K562 (cell line): ENCODE data around the gene KIT. TPM values are rescaled to one million over a fixed set of nuclear protein-coding genes. Genes with fewer than 3 reads are reported as not detected.

Experiments
- ATAC-seq: fragments of 200-7000 bp; cut with Tn5 transposase; 3 replicates; pipeline ENCODE4 v1.9.1; 2020; ENCODE audit warnings: moderate library complexity
- BruUV-seq: library from RNA; stranded (reverse); fragments of 400-500 nt; replicated peaks from 2 replicates; lab custom pipeline; 2021; lab: Mats Ljungman, UMichigan
- CTCF ChIA-PET: fragments of 300-600 bp; formaldehyde crosslinking; extraction: SDS; loops from one replicate; lab custom pipeline; 2021; ENCODE audit warnings: low intra/inter-chr PET ratio; lab: Yijun Ruan, JAX
- POLR2A ChIA-PET: fragments of 300-600, 350-650 bp; sonication (Branson Sonifier 250); formaldehyde crosslinking; extraction: SDS; loops from one replicate; lab custom pipeline; 2021; ENCODE audit warnings: antibody characterized with exemption, inconsistent platforms; lab: Yijun Ruan, JAX
- DNase-seq, 4 experiments: peaks; one replicate each; pipeline versions ENCODE4 v3.0.0 to v3.0.0-alpha.2; 2011 to 2018; ENCODE audit warnings: low spot score in 3 of 4, mixed read lengths in 3 of 4; ENCODE audit errors: extremely low read depth in 1 of 4
- FAIRE-seq: peaks from 2 replicates; lab custom pipeline; 2011; peaks lifted over from hg19 to GRCh38; lab: Jason Lieb, UNC
- H2AFZ ChIP-seq: 2 replicates; pipeline ENCODE4 v1.6.0; 2011; ENCODE audit warnings: low read depth, low read length, control low read depth, inconsistent platforms
- H3K27ac ChIP-seq: fragments of 200-600 bp; 3 replicates; pipeline ENCODE4 v1.8.0; 2011; ENCODE audit warnings: low read depth, mild to moderate bottlenecking, control low read depth, inconsistent platforms, low read length, moderate library complexity, mixed read lengths; ENCODE audit errors: extremely low read depth
- H3K27me3 ChIP-seq, 2 experiments: fragments of 300-600 bp in 1 of 2; 2 replicates in 1 of 2; 3 replicates in 1 of 2; pipeline versions ENCODE4 v1.6.0 to v1.8.0; 2011; ENCODE audit warnings: inconsistent platforms in 2 of 2, low read length in 2 of 2, mild to moderate bottlenecking in 1 of 2, mixed read lengths in 1 of 2, moderate library complexity in 1 of 2; ENCODE audit not compliant: control insufficient read depth in 2 of 2, insufficient read depth in 2 of 2
- H3K36me3 ChIP-seq: fragments of 300-600 bp; 3 replicates; pipeline ENCODE4 v1.8.0; 2011; ENCODE audit warnings: mild to moderate bottlenecking, low read length, inconsistent platforms; ENCODE audit not compliant: control insufficient read depth, insufficient read depth
- H3K4me1 ChIP-seq, 2 experiments: fragments of 200-600 bp in 1 of 2; replicated peaks in 1 of 2; 2 replicates in 1 of 2; 3 replicates in 1 of 2; pipeline versions ENCODE4 v1.5.1 to v1.8.0; 2011; ENCODE audit warnings: inconsistent platforms in 2 of 2, low read length in 2 of 2, mild to moderate bottlenecking in 1 of 2, mixed read lengths in 1 of 2, moderate library complexity in 1 of 2; ENCODE audit not compliant: control insufficient read depth in 2 of 2, insufficient read depth in 2 of 2
- H3K4me2 ChIP-seq: 2 replicates; pipeline ENCODE4 v1.6.1; 2011; ENCODE audit warnings: low read length, control low read depth, inconsistent platforms, mixed read lengths; ENCODE audit not compliant: insufficient read depth
- H3K4me3 ChIP-seq: fragments of 200-600 bp; sonication (generic), shearing (Covaris generic); 2 replicates; pipeline ENCODE4 v1.5.1; 2016; ENCODE audit warnings: control low read depth, inconsistent platforms
- H3K79me2 ChIP-seq: fragments of 200-600 bp; 3 replicates; pipeline ENCODE4 v1.8.0; 2011; ENCODE audit warnings: low read length, inconsistent platforms; ENCODE audit not compliant: control insufficient read depth, insufficient read depth
- H3K9ac ChIP-seq, 2 experiments: 2 replicates each; pipeline versions ENCODE4 v1.6.0 to v1.6.1; 2011; ENCODE audit warnings: low read depth in 2 of 2, low read length in 2 of 2, control low read depth in 1 of 2, inconsistent platforms in 1 of 2, mild to moderate bottlenecking in 1 of 2, mixed read lengths in 1 of 2; ENCODE audit not compliant: insufficient read depth in 1 of 2
- H3K9me1 ChIP-seq: one replicate; pipeline ENCODE4 v1.6.0; 2011; ENCODE audit warnings: inconsistent platforms, mild to moderate bottlenecking, low read length, moderate library complexity; ENCODE audit not compliant: control insufficient read depth, insufficient read depth
- H3K9me3 ChIP-seq: replicated peaks from 2 replicates; pipeline ENCODE4 v1.5.1; 2011; ENCODE audit warnings: low read depth, low read length, inconsistent platforms; ENCODE audit not compliant: control insufficient read depth, insufficient read depth
- H4K20me1 ChIP-seq: replicated peaks from 2 replicates; pipeline ENCODE4 v1.6.1; 2011; ENCODE audit warnings: low read length, inconsistent platforms, mixed read lengths; ENCODE audit not compliant: control insufficient read depth, insufficient read depth
- CBFB ChIP-seq: sonication (generic); formaldehyde crosslinking; IDR thresholded peaks from 2 replicates; pipeline ENCODE4 v1.4.0; 2020; ENCODE audit warnings: mild to moderate bottlenecking, missing genetic modification reagents
- ERF ChIP-seq: fragments of 450-650 bp; formaldehyde crosslinking; IDR thresholded peaks from 2 replicates; pipeline ENCODE4 v1.4.0; 2020; ENCODE audit warnings: mild to moderate bottlenecking, mixed read lengths
- GATA2 ChIP-seq: sonication (generic); formaldehyde crosslinking; IDR thresholded peaks from 2 replicates; pipeline ENCODE4 v1.4.0; 2020; ENCODE audit warnings: mild to moderate bottlenecking, missing genetic modification reagents
- MYC ChIP-seq, 2 experiments: fragments of 250-450 bp in 1 of 2; sonication (Bioruptor Pico) in 1 of 2; IDR thresholded peaks; 2 replicates each; pipeline versions ENCODE4 v1.5.1 to v1.6.1; 2012 to 2021; ENCODE audit warnings: low read depth in 2 of 2, borderline replicate concordance in 1 of 2, improper control_type of control experiment in 1 of 2, low read length in 1 of 2, mild to moderate bottlenecking in 1 of 2, moderate library complexity in 1 of 2
- SRSF1 ChIP-seq: fragments of 200-400 bp; formaldehyde crosslinking; IDR thresholded peaks from 2 replicates; pipeline ENCODE4 v1.6.1; 2017; ENCODE audit warnings: mild to moderate bottlenecking, low read depth, low read length, moderate library complexity
- THRA ChIP-seq: fragments of 450-650 bp; IDR thresholded peaks from 2 replicates; pipeline ENCODE4 v1.6.1; 2017; ENCODE audit warnings: mild to moderate bottlenecking, moderate library complexity
- ZC3H11A ChIP-seq: IDR thresholded peaks from 2 replicates; pipeline ENCODE4 v1.6.1; 2012; ENCODE audit warnings: low read depth, low read length, improper control_type of control experiment
- ZNF445 ChIP-seq: fragments of 250-450 bp; sonication (Bioruptor Pico); IDR thresholded peaks from 2 replicates; pipeline ENCODE4 v1.4.0; 2020; ENCODE audit warnings: low read depth, mild to moderate bottlenecking, moderate library complexity
- ZNF717 ChIP-seq: fragments of 250-450 bp; sonication (Bioruptor Pico); IDR thresholded peaks from 2 replicates; pipeline ENCODE4 v1.5.0; 2021
- WGBS: fragments of 100-300 bp; shearing (Covaris generic); methylation state at CpG from one replicate; pipeline ENCODE4 v1.1.6; 2016; ENCODE audit warnings: low coverage, mixed read lengths; ENCODE audit not compliant: insufficient coverage; ENCODE audit errors: missing lambda C conversion rate; 5-methylcytosine and 5-hydroxymethylcytosine counted together
- in situ Hi-C: fragments of 300-500 bp; cut with MboI; formaldehyde crosslinking; loops from 4 replicates; pipeline ENCODE4 v1.15.0; 2018; ENCODE audit warnings: inconsistent platforms, mixed read lengths
- intact Hi-C: fragments of 100-400 bp; cut with micrococcal nuclease; formaldehyde crosslinking; loops from 2 replicates; pipeline ENCODE4 v1.14.2; 2022
- polyA plus RNA-seq, 8 experiments: library from polyadenylated mRNA; depleted of rRNA in 4 of 8; stranded (reverse) in 5 of 8; unstranded in 3 of 8; fragments of >200 nt; fragmentation: Nextera tagmentation in 2 of 8; fragmentation: Illumina TruSeq in 1 of 8; extraction: Ambion mirVana in 2 of 8; extraction: Trizol in 1 of 8; gene quantifications; 2 replicates each; pipeline versions ENCODE4 v1.2.1 to v1.2.3, GENCODE V29; 2011 to 2014; ENCODE audit warnings: inconsistent platforms in 1 of 8, missing spikeins in 1 of 8
- total RNA-seq, 7 experiments: library from RNA; depleted of rRNA in 6 of 7; stranded (reverse); fragments of >200 nt in 6 of 7; fragmentation: Illumina TruSeq in 2 of 7; extraction: Trizol in 2 of 7; gene quantifications; 2 replicates each; pipeline versions ENCODE4 v1.2.1 to v1.2.3, GENCODE V29; 2011 to 2021; ENCODE audit warnings: low replicate concordance in 1 of 7

Gene KIT
- total and polyA plus RNA-seq, 9 of the 15 experiments (the other 6 are each of a cell fraction or from before 2014, with no cell fraction given), result 0.27 to 5.6 (median 0.57) TPM

DNA sequence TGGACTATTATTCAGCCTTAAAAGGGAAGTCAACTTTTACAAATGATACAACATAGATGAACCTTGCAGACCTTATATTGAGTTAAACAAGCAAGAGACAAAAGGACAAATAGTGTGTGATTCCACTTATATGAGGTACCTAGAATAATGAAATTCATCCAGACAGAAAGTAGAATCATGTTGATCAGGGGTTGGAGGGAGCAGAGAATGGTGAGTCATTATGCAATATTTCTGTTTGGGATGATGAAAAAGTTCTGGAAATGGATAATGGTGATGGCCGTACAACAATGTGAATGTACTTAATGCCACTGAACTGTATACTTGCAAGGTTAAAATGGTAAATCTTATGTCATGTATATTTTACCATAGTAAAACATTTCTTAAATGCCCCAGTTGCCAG is 22.1 kb downstream of the KIT start:
- no peak for ATAC-seq
- no peak overlapping the region for H3K9ac ChIP-seq
- ChIA-PET CTCF (no interaction called here), POLR2A (no interaction called here)
- in situ Hi-C loops, result no loop called here
- intact Hi-C loops, result loop anchor here (5.0 to 10.0 kb wide), 2 partner anchors 165 to 282 kb away; no protein-coding TSS in a partner anchor
- H3K9me3 ChIP-seq, result no peaks in the 10 kb centered on the region
- no peak for FAIRE-seq
- TF ChIP-seq ERF (CRISPR knock-in tag), result no peak
- no peak for TF ChIP-seq ZC3H11A
- no peak for TF ChIP-seq CBFB (CRISPR knock-in tag)
- TF ChIP-seq ZNF717 (CRISPR knock-in tag), result no peak
- no peak for TF ChIP-seq SRSF1
- TF ChIP-seq MYC (IDR thresholded peaks at IDR 0.05; ENCODE audit: low read depth, low read length), result no peak
- TF ChIP-seq MYC (CRISPR knock-in tag; IDR thresholded peaks at IDR 0.05; ENCODE audit: borderline replicate concordance, low read depth), result no peak
- no peak for TF ChIP-seq GATA2 (CRISPR knock-in tag)
- no peak for TF ChIP-seq THRA
- TF ChIP-seq ZNF445, result no peak
- no TSS peak for BruUV-seq
- H3K27ac ChIP-seq, result no peak overlapping the region
- no peak for DNase-seq
- H3K27me3 ChIP-seq, result no peaks in the 10 kb centered on the region; a peak in 1 of 5 replicates
- no peaks in the 10 kb centered on the region for H3K79me2 ChIP-seq
- no peaks in the 10 kb centered on the region; a peak in 1 of 5 replicates for H3K4me1 ChIP-seq
- no peak overlapping the region for H3K4me3 ChIP-seq
- no peaks in the 10 kb centered on the region for H3K9me1 ChIP-seq
- H4K20me1 ChIP-seq, result no peaks in the 10 kb centered on the region
- WGBS, result 69% methylated on average over 1 of the region's 1 CpG
- no peak overlapping the region for H3K4me2 ChIP-seq
- no peak overlapping the region for H2AFZ ChIP-seq
- H3K36me3 ChIP-seq, result no peaks in the 10 kb centered on the region
